Liver (tissue), 9 donors: ENCODE data around the gene YPEL5. TPM values are rescaled to one million over a fixed set of nuclear protein-coding genes. Genes with fewer than 3 reads are reported as not detected.

Experiments
- DNase-seq: peaks from one replicate; pipeline ENCODE4 v3.0.0-alpha.2; 2017; ENCODE audit warnings: low spot score
- H3K27ac ChIP-seq, 2 donors: one replicate each; pipeline ENCODE4 v1.7.0; 2013; ENCODE audit warnings: inconsistent platforms in 2 of 2, low read length in 2 of 2, control low read depth in 1 of 2, low read depth in 1 of 2, mild to moderate bottlenecking in 1 of 2
- H3K27me3 ChIP-seq, 4 donors: one replicate each; pipeline versions ENCODE4 v1.6.1 to v1.7.0; 2013; ENCODE audit warnings: low read length in 3 of 4, inconsistent platforms in 1 of 4, mild to moderate bottlenecking in 1 of 4, moderate library complexity in 1 of 4; ENCODE audit not compliant: control insufficient read depth in 4 of 4, insufficient read depth in 4 of 4
- H3K36me3 ChIP-seq, 4 donors: one replicate each; pipeline versions ENCODE4 v1.6.1 to v1.7.0; 2013; ENCODE audit warnings: low read length in 3 of 4, mild to moderate bottlenecking in 3 of 4, low read depth in 1 of 4, moderate library complexity in 1 of 4; ENCODE audit not compliant: control insufficient read depth in 4 of 4, insufficient read depth in 3 of 4
- H3K4me1 ChIP-seq, 4 donors: one replicate each; pipeline versions ENCODE4 v1.6.1 to v1.7.0; 2013; ENCODE audit warnings: low read length in 3 of 4, mild to moderate bottlenecking in 3 of 4, moderate library complexity in 1 of 4; ENCODE audit not compliant: control insufficient read depth in 4 of 4, insufficient read depth in 4 of 4
- H3K4me3 ChIP-seq, 3 donors: one replicate each; pipeline versions ENCODE4 v1.6.1 to v1.7.0; 2013; ENCODE audit warnings: low read length in 3 of 3, control low read depth in 1 of 3, low read depth in 1 of 3, mild to moderate bottlenecking in 1 of 3
- H3K9ac ChIP-seq, 2 donors: one replicate each; pipeline ENCODE4 v1.7.0; 2013; ENCODE audit warnings: low read length in 2 of 2, mild to moderate bottlenecking in 2 of 2, moderate library complexity in 2 of 2, control low read depth in 1 of 2, low read depth in 1 of 2
- H3K9me3 ChIP-seq, 4 donors: one replicate each; pipeline versions ENCODE4 v1.6.1 to v1.7.0; 2013; ENCODE audit warnings: low read length in 3 of 4; ENCODE audit not compliant: control insufficient read depth in 4 of 4
- ATF3 ChIP-seq: IDR thresholded peaks from 2 replicates; pipeline ENCODE4 v1.6.1; 2016; ENCODE audit warnings: antibody characterized with exemption
- CTCF ChIP-seq: fragments of 150-350 bp; IDR thresholded peaks from 2 replicates; pipeline ENCODE4 v1.5.1; 2017; ENCODE audit warnings: improper control_type of control experiment, low read depth, low read length; ENCODE audit not compliant: missing input control
- EGR1 ChIP-seq, 2 donors: IDR thresholded peaks; 2 replicates each; pipeline ENCODE4 v1.6.1; 2016 to 2018; ENCODE audit warnings: antibody characterized with exemption in 2 of 2, low read depth in 2 of 2
- FOXA1 ChIP-seq: IDR thresholded peaks from 2 replicates; pipeline ENCODE4 v1.6.1; 2016; ENCODE audit warnings: antibody characterized with exemption
- FOXA2 ChIP-seq: IDR thresholded peaks from 2 replicates; pipeline ENCODE4 v1.6.1; 2016; ENCODE audit warnings: antibody characterized with exemption
- GABPA ChIP-seq, 2 donors: IDR thresholded peaks in 1 of 2; conservative IDR thresholded peaks in 1 of 2; 2 replicates each; pipeline ENCODE4 v1.6.1; 2016; ENCODE audit warnings: antibody characterized with exemption in 2 of 2, mild to moderate bottlenecking in 1 of 2, moderate library complexity in 1 of 2
- HNF4A ChIP-seq, 2 donors: conservative IDR thresholded peaks; 2 replicates each; pipeline ENCODE4 v1.6.1; 2016; ENCODE audit warnings: antibody characterized with exemption in 2 of 2, mild to moderate bottlenecking in 2 of 2
- HNF4G ChIP-seq: IDR thresholded peaks from 2 replicates; pipeline ENCODE4 v1.6.1; 2016; ENCODE audit warnings: antibody characterized with exemption
- JUND ChIP-seq, 2 donors: IDR thresholded peaks; 2 replicates each; pipeline ENCODE4 v1.6.1; 2016; ENCODE audit warnings: antibody characterized with exemption in 2 of 2
- MAX ChIP-seq: IDR thresholded peaks from 2 replicates; pipeline ENCODE4 v1.6.1; 2016; ENCODE audit warnings: antibody characterized with exemption
- NR2F2 ChIP-seq: IDR thresholded peaks from 2 replicates; pipeline ENCODE4 v1.6.1; 2016; ENCODE audit warnings: antibody characterized with exemption
- RAD21 ChIP-seq, 2 donors: IDR thresholded peaks; 2 replicates each; pipeline ENCODE4 v1.6.1; 2016; ENCODE audit warnings: antibody characterized with exemption in 2 of 2, mild to moderate bottlenecking in 2 of 2
- REST ChIP-seq: IDR thresholded peaks from 2 replicates; pipeline ENCODE4 v1.6.1; 2016; ENCODE audit warnings: antibody characterized with exemption, mild to moderate bottlenecking
- RXRA ChIP-seq, 2 donors: IDR thresholded peaks; 2 replicates each; pipeline ENCODE4 v1.6.1; 2017 to 2018; ENCODE audit warnings: antibody characterized with exemption in 2 of 2, mild to moderate bottlenecking in 1 of 2
- SP1 ChIP-seq: IDR thresholded peaks from 2 replicates; pipeline ENCODE4 v1.6.1; 2018; ENCODE audit warnings: antibody characterized with exemption, mild to moderate bottlenecking
- TAF1 ChIP-seq: conservative IDR thresholded peaks from 2 replicates; pipeline ENCODE4 v1.6.1; 2016; ENCODE audit warnings: antibody characterized with exemption, mild to moderate bottlenecking
- YY1 ChIP-seq: IDR thresholded peaks from 2 replicates; pipeline ENCODE4 v1.6.1; 2016; ENCODE audit warnings: antibody characterized with exemption, mild to moderate bottlenecking
- ZBTB33 ChIP-seq: IDR thresholded peaks from 2 replicates; pipeline ENCODE4 v1.6.1; 2016; ENCODE audit warnings: antibody characterized with exemption
- WGBS: extraction: QIAGEN DNeasy Blood & Tissue Kit; methylation state at CpG from one replicate; pipeline ENCODE4 v1.1.7; 2013; 5-methylcytosine and 5-hydroxymethylcytosine counted together
- polyA plus RNA-seq, 2 donors: library from polyadenylated mRNA; stranded (reverse) in 1 of 2; unstranded in 1 of 2; fragments of 200-250 nt in 1 of 2; fragments of >200 nt in 1 of 2; fragmentation: Nextera tagmentation in 1 of 2; extraction: Ambion mirVana in 1 of 2; gene quantifications; one replicate each; pipeline versions ENCODE4 v1.2.1 to v1.2.3, GENCODE V29; 2013 to 2015
- total RNA-seq, 2 donors: library from RNA; depleted of rRNA; stranded (reverse); fragments of >200 nt; gene quantifications; one replicate each; pipeline ENCODE4 v1.2.3, GENCODE V29; 2014
- donor health status: healthy.
- donor health status: healthy.
- donor health status: healthy.
- donor health status: healthy.
- donor health status: healthy.

YPEL5 gene
- total and polyA plus RNA-seq, 4 donors = 20.4 to 62.8 (median 36.5) TPM

- 79% methylated on average over 3 of the region's 3 CpGs for WGBS
- TF ChIP-seq RAD21 (IDR thresholded peaks at IDR 0.05) (no peak), YY1 (no peak), RXRA (IDR thresholded peaks at IDR 0.05) (no peak), ATF3 (no peak), FOXA2 (no peak), HNF4A (conservative IDR thresholded peaks at IDR 0.05) (no peak), NR2F2 (no peak), CTCF (no peak), TAF1 (no peak), ZBTB33 (no peak), JUND (IDR thresholded peaks at IDR 0.05) (no peak), EGR1 (IDR thresholded peaks at IDR 0.05; ENCODE audit: low read depth in 2 of 2) (no peak), GABPA (IDR thresholded peaks at IDR 0.05 in 1 of 2, conservative IDR thresholded peaks at IDR 0.05 in 1 of 2) (no peak), SP1 (no peak), MAX (no peak), HNF4G (no peak), REST (no peak), FOXA1 (no peak)
- H3K27me3 ChIP-seq = no peaks in the 10 kb centered on the region
Observed at GRCh38 chr2:30135541-30135940, 11.3 kb upstream of the YPEL5 start.

More at GRCh38 chr2:30135541-30135940, 11.3 kb upstream of the YPEL5 start:
- H3K9ac ChIP-seq = no peak overlapping the region
- no peaks in the 10 kb centered on the region for H3K4me1 ChIP-seq
- H3K4me3 ChIP-seq = no peak overlapping the region
- H3K9me3 ChIP-seq = no peaks in the 10 kb centered on the region
- DNase-seq = no peak
- no peaks in the 10 kb centered on the region for H3K36me3 ChIP-seq
- H3K27ac ChIP-seq = no peak overlapping the region
